NCI-H2171 treated with DMSO at 0.1 percent for 48 hours (cell line): ENCODE results near the gene C16orf46.

Source experiments
- DNase-seq: peaks from one replicate; lab custom pipeline; 2025; lab: John Stamatoyannopoulos, UW

C16orf46 gene

DNA sequence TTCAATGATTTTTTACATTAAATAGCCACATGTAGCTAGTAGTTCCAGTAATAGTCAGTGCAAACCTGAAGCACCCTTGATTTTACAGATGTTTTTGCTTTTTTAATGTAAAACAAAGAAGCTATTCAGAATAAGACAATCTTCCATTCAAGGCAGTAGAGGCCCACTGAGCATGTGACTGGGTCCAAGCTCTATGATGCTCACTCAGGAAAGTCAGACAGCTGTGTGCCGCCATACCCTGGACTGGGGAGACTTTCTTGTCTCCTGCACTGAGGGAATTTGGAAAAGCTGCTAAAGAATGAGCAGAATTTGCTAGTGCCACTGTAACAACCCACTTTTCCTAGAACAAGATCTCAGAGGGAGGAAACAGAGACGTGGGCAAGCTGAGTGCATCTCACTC, 58.5 kb downstream of the C16orf46 start:
- DNase-seq: no peak

DNA sequence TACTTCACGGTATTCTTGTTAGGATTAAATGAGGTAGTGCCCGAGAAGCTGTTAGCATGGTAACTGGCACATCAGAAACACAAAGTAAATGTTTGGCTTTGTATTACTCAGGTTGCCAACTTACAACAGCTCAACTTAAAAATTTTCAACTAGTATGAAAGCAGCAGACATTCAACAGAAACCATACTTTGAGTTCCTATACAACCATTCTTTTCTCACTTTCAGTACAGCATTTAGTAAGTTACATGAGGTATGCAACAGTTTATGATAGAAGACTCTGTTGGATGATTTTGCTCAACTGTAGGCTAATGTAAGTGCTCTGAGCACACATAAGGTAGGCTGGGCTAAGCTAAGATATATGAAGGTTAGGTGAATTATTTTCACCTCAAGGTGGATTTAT, 62.4 kb downstream of the C16orf46 start:
- no peak for DNase-seq

DNA sequence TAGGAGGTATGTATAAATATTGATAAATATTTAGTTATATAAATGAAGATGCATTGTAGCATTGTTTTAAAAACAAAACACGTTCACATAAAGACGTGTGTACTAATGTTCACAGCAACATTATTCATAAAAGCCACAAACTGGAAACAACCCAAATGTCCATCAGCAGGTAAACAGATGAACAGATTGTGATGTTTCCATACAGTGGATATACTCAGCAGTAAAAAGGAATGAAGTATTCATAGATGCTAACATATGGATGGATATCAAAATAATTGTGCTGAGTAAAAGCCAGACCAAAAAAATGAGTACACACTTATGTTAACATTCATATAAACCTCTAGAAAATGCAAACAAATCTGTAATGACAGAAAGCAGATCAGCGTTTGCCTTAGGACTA, 64.1 kb downstream of the C16orf46 start:
- DNase-seq: no peak
